Activated CD4-positive, alpha-beta T cell treated with anti-CD3 and anti-CD28 coated beads, Interleukin-2, amount 50 U/mL, for 4 hours (primary cell): ENCODE measurements around the gene RCHY1.
A peak's percentile ranks its signal among the peaks of the same experiment; 100 is the strongest.
"Not testable (repeated sequence)": the region's sequence is repeated elsewhere in the genome, so short reads cannot be mapped to it uniquely, and the experiment has no call there.

Experiments used
- DNase-seq, 2 experiments: peaks; one replicate each; pipeline ENCODE4 v3.0.0-alpha.2; 2020

RCHY1 gene

DNA sequence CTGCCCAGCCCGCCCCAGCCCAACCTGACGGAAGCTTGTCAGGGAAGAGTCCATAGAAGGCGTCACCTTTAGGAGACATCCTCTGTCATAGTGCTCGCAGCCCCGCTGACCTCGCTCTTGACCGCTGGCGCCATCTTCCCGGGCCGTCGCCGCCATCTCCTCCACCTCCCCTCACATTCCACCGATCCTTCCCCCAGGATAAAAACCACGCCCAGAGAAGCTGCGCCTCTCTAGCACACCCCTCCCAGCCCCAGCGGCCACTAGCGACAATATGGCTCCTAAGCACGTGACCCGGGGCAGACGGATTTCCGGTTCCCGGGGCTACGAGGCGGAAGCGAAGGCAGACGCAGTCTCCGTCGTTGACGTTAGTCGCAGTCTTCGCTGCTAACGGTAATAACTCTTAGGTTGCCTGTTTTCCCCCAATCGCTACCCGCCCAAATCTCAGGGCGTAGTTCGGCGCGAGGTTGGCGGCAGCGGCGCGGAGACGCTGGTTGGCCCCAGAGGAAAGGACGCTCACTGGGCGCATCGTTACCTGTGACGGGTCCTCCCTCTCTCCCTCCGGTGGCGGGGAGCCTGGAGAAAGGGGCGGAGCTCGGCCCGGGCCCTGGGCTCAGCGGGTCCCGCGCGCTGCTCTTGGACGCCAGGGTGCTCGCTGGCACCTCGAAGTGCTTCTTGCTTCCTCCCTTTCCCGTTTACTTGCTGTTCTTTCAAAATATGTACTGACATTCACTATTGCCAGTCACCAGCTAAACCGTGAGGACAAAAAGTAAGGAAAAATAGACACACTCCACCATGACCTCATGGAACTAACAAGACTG, at the start of gene RCHY1, which contains the start of gene THAP6:
TSS of gene RCHY1 (minus strand) at position 273 of the 818 bp plus-strand sequence. CDS start at position 156, 117 bp downstream.
TSS of gene THAP6 (plus strand) at position 343 of the 818 bp plus-strand sequence. CDS start 980 bp downstream, outside the sequence.
- peak; percentile 84 to 86 for DNase-seq

DNA sequence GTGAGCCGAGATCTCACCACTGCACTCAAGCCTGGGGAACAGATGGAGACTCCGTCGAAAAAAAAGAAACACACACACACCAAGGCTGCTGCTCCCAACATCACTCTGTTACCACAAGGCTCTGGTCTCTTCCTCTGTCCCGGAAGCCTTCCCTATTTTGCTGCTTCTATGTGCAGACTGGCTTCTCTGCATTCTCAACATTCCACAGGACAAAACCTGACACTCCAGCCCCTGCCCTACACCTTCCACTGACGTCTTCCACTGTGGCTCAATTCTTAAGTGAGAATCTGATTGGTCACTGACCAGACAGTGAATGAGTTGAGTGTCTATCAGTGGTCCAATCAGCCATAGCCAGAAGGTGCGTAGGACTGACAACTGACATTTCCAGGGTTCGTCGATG, 47.6 kb upstream of the RCHY1 start:
- DNase-seq: no peak

DNA sequence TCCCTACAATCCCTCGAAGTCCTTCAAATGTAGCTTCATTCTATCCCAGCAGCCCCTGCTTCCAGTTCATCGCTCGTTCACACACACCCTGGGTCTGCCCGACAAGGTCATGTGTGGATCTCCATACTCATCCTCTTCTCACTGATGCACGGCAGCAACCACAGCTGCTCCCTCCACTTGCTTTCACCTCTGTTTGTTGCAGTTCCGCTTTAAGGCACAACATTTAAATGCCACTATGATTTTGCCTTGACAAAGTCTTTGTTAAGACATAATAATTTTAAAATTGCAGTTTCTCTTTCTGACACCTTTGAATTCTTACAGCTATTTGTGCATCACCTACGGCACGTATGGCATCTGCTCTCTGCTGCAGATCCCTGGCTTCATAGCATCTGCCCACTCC, 43.5 kb upstream of the RCHY1 start:
- no peak for DNase-seq

DNA sequence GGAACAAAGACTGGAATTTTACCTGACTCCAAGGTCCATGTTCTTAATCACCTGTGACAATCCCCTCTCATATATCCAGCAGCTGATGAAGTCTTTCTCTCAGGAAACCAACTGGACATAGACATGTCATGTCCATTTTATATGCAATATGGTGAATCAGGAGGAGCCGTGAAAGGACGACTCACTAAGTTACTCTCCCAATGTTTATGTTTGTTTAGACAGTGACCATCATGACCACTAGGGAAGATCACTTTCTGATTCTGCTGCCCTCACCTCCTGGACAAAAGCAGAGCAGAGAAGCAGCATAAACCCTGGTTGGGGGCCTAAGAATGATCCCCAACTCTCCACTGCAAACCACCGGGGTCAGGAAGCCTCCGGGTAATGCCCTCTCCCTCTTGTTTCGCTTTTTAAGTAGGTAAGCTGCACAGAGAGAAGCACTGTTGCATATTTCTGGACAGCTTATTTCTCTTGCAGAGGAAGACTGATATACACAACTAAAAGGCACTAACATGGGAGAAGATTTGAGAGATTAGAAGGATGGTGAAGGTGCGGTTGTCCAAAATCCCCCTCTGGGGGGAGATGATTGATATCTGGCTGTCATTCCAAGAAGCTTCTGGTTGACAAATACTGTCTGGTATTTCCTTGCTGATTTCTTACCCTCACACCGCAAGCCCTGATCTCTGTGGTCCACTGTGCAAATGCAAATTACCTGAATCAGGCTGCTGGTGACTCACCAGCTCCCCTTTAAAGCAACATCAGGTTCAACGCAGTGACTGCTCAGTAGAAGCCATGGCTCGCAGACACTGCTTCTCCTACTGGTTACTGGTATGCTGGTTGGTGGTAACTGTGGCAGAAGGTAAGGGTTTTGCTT, 41.3 kb upstream of the RCHY1 start, which contains the start of gene ODAPH:
TSS of gene ODAPH (plus strand) at position 773 of the 871 bp plus-strand sequence. CDS start at position 790, 17 bp downstream.
- DNase-seq: peak in 1 of 2 experiments; percentile 2

DNA sequence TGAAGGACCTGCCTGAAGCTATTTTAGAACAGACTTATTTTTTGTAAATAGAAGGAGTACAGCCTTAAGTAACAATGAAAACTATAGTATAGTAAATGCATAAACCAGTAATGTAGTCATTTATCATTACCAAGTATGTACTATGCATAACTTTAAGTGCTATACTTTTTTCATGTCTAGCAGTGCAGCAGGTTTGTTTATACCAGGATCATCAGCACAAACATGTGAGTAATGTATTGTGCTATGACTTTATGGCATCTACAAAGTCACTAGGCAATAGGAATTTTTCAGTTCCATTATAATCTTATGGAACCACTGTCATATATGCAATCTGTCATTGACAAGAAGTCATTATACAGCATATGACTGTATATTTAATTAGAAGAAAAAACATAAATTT, 38.2 kb upstream of the RCHY1 start:
- DNase-seq: no peak

DNA sequence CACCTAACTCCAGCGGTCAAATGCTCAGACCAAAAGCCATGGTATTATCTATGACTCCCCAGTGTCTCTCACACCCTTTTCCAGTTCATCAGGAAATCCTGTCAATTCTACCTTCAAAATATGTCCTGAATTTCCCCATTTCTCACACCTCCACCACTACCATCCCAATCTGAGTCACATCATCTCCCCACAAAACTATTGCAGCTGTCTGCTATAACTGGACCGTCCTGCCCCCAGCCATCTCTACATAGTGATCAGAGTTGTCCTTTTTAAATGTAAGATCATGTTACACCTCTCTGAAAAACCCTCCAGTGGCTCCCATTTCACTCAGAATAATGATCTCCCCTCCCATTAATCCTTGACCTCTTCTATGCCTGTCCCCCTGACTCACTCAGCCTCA, 34.8 kb upstream of the RCHY1 start:
- no peak for DNase-seq

DNA sequence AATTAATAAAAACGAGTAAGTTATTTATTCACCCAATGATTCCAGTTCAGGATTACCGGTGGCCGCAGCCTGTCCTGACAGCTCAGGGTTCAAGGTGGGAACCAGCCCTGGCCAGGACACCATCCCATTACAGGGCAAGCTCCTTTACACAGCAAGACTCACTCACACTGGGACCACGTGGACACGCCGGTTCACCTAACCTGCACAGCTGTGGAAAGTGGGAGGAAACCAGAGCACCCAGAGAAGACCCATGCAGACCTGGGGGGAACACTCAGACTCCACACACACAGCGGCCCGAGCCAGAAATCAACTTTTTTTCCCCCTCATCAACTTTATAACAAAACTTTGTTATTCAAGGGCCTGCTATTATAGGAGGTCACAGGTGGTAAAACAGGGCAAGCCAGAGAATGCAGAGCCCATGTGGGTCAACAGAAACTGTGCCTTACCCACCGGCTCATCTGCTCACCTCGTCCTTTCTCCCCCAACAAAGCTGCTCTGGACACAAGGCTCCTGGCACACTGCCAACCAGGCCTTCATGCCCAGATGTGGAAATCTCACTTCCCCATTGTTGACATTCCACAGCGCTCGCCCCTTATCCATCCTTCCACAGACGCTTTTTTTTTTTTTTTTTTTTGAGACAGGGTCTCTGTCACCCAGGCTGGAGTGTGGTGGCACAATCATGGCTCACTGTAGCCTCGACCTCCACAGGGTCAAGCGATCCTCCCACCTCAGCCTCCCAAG, 33.6 kb upstream of the RCHY1 start:
- no peak for DNase-seq

DNA sequence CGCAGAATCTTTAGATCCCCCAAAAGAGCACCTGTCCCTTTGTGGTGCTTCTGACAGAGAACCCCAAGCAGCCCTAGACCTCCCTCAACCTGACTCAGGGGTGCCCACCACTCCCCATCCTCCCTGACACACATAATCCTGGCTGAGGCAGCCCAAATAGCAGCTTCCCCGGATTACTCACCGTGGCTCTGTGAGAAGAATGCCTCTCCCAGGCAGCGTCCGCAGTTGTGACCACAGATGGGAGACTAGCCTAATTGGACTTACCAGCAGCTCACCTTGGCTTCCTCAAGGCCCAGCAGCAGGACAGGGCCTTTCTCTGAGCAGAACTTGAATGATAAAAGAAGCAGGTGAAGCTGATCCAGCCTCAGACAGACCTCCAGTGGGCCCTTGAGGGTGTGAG, 31.3 kb upstream of the RCHY1 start:
- DNase-seq: no peak

DNA sequence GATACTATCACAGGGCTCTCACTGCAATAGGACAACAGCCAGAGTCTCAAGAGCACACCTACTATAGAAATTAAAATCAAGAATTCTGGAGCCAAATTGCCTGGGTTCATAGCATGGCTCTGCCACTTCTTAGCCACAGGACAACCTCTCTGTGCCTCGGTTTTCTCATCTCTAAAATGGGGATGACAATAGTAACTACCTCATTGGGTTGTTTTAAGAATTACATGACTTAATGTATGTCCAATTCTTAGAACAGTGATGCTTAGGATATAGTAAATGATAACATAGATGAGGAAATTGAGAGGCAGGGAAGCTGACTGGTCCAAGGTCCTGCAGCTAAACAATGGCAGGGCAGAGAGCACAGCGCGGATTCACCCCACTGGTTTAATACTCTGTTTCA, 30.7 kb upstream of the RCHY1 start:
- no peak for DNase-seq

DNA sequence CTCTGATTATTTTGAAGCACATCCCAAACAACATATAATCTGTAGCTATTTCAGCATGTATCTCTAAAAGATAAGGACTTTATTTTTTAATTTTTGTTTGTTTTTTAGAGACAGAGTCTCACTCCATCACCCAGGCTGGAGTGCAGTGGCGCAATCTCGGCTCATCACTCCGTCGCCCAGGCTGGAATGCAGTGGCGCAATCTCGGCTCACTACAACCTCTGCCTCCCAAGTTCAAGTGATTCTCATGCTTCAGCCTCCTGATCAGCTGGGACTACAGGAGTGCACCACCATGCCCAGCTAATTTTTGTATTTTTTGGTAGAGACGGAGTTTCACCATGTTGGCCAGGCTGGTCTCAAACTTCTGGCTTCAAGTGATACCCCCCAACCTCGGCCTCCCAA, 30.0 kb upstream of the RCHY1 start:
- DNase-seq: not testable (repeated sequence)

DNA sequence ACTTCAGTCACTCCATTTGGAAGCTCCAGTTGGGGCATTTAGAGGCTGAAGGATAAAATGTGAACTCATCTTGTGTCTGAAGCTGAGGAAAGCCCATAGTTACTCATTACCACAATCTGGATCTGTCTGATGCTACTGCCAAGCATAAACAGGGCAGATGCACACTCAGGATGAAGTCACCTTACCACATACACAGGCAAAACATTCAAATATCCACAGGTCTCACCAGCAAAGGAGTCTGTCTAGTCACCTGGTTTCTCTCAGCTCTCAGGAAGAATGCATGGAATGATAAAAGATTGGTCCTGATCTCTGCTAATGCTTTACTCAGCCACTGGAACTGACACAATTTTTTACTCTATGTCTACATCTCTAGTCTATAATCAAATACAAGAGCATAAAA, 28.6 kb upstream of the RCHY1 start:
- DNase-seq: no peak

DNA sequence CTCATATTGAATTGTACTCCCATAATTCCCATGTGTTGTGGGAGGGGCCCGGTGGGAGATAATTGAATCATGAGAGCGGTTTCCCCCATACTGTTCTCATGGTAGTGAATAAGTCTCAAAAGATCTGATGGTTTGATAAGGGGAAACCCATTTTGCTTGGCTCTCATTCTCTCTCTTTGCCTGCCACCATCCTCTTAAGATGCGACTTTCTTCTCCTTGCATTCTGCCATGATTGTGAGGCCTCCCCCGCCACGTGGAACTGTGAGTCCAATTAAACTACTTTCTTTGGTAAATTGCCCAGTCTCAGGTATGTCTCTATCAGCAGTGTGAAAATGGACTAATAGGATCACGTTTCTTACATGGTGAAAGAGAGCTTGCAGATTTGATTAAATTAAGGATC, 23.1 kb upstream of the RCHY1 start:
- DNase-seq: not testable (repeated sequence)

DNA sequence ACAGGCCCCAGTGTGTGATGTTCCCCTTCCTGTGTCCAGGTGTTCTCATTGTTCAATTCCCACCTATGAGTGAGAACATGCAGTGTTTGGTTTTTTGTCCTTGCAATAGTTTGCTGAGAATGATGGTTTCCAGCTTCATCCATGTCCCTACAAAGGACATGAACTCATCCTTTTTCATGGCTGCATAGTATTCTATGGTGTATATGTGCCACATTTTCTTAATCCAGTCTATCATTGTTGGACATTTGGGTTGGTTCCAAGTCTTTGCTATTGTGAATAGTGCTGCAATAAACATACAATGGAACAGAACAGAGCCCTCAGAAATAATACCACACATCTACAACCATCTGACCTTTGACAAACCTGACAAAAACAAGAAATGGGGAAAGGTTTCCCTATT, 19.7 kb upstream of the RCHY1 start:
- not testable (repeated sequence) for DNase-seq

DNA sequence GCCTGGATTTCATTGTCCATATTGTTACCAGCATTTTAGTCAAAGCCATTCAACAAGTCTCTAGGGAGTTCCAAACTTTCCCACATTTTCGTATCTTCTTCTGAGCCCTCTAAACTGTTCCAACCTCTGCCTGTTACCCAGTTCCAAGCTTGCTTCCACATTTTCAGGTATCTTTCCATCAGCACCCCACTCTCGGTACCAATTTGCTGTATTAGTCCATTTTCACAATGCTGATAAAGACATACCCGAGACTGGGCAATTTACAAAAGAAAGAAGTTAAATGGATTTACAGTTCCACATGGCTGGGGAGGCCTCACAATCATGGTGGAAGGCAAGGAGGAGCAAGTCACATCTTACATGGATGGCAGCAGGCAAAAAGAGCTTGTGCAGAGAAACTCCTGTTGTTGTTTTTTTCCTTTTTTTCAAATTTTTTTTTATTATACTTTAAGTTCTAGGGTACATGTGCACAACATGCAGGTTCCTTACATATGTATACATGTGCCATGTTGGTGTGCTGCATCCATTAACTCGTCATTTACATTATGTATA, 19.2 kb upstream of the RCHY1 start:
- DNase-seq: not testable (repeated sequence)

DNA sequence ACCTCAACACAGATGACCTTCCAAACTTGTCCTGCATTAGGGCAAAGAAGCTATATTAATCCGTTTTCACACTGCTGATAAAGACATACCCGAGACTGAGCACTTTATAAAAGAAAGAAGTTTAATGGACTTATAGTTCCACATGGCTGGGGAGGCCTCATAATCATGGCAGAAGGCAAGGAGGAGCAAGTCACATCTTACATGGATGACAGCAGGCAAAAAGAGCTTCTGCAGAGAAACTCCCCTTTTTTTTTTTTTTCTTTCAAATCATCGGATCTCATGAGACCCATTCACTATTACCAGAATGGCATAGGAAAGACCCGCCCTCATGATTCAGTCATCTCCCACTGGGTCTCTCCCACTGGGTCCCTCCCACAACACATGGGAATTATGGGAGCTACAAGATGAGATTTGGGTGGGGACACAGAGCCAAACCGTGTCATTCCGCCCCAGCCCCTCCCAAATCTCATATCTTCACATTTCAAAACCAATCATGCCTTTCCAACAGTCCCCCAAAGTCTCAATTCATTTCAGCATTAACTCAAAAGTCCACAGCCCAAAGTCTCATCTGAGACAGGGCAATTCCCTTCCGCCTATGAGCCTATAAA, 17.4 kb upstream of the RCHY1 start:
- DNase-seq: not testable (repeated sequence)

DNA sequence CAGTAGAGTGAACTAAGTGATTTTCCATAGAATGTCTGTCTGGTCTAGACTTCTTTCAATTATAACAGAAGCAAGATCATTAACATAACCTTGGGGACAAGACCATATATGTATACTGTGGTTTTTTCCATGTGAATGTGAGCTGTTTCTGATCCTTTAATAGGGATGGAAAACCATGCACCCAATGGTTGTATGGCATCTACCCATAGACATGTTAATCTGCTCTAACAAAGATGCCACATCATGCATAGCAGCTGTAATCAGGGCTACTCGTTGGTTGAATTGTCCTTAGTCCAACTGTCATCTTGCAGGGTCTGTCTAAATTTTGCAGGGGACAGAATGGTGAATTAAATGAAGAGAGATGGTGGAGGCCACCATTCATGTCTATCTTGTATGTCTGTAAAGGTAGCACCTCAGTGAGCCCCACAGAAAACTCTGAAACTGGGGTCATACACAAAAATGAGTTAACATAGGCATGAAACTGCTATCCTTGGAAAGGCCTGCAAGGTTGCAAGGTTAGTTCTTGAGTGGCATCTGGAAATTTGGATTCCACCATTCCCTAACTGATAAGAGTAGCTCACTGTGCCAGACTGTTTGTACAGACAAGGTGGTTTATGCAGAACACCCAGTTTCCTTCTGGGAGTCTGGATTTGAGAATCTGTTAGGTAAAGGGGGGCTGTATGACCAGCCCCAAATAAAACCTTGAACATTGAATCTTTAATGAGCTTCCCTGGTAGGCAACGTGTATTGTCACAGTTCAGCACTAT, 16.5 kb upstream of the RCHY1 start:
- DNase-seq: no peak

DNA sequence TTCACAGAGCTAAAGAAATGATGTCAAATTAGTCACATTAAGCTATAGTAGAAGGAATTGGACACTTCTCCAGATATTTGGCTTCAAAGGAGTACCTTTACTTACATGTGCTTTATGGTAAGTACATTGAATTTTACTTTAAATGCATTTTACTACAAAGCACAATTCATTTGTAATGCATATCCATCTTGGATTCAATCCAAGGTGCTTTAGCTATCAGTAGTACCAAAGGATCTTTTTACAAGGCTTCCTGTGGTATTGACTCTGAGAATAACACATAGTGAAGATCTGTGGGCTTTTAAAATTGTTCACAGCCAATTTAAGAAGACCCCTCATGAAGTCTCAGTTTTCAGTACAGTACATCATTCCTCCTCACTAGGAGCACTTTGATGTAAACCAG, 13.3 kb upstream of the RCHY1 start:
- no peak for DNase-seq

DNA sequence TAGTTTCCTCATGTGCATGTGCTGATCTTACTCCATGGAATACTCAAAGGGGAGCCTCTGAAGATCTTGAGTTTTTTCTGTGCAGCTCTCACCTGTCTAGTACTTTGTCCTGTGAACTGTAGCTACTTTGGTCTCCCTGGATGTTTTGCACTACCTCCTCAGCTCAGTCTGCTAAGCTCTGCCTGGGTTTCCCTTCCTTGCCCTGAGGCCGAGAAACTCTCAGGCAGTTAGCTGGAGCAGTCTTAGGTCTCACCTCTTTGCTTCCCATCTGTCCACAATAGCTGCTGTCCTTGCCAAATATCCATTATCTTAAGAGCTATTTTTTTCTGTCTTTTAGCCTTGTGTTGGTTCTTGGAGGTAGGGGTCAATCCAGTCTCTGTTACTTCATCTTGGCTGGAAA, 11.7 kb upstream of the RCHY1 start:
- DNase-seq: no peak

DNA sequence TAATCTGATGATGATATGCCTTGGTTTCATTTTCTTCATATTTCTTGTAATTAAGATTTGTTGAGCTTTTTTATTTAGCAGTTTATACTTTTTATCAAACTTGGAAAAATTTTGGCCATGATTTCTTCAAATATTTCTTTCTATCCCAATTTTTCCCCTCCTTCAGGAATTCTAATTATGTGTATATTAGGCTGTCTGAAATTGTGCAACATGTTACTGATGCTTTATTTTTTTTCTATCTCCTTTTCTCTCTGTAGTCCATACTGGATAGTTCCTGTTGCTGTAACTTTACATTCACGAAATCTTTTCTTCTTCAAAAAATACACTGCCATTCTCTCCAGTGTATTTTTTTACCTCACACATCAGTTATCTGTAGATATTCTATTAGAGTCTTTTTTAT, 10.9 kb upstream of the RCHY1 start:
- DNase-seq: no peak

DNA sequence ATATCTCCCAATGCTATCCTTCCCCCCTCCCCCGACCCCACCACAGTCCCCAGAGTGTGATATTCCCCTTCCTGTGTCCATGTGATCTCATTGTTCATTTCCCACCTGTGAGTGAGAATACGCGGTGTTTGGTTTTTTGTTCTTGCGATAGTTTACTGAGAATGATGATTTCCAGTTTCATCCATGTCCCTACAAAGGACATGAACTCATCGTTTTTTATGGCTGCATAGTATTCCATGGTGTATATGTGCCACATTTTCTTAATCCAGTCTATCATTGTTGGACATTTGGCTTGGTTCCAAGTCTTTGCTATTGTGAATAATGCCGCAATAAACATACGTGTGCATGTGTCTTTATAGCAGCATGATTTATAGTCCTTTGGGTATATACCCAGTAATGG, 5.2 kb upstream of the RCHY1 start:
- DNase-seq: not testable (repeated sequence)

DNA sequence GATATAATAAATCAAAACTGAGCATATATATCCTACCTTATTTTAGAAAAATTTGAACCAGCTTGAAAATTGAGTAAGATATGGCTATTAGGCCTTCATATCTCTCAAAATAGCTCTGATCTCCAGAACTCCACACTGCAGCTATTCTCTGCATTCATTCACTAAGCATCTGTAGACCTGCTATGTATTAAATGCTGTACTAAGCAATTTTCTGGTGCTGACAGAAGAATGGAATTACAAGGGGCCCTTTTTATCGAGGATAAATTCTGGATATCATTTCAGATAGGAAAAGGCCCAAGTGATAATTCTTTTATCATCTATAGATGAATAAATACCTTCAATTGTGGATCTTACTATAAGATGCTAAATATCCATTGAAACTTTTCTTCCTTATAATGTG, 1.9 kb upstream of the RCHY1 start:
- no peak for DNase-seq
